NCI-H2196 (cell line): ENCODE measurements around the gene SCYGR4.
"Not testable (repeated sequence)": the region's sequence is repeated elsewhere in the genome, so short reads cannot be mapped to it uniquely, and the experiment has no call there.

Experiments used
- DNase-seq: peaks from one replicate; lab custom pipeline; 2025; ENCODE audit not compliant: unreplicated experiment; lab: John Stamatoyannopoulos, UW

Gene SCYGR4

DNA sequence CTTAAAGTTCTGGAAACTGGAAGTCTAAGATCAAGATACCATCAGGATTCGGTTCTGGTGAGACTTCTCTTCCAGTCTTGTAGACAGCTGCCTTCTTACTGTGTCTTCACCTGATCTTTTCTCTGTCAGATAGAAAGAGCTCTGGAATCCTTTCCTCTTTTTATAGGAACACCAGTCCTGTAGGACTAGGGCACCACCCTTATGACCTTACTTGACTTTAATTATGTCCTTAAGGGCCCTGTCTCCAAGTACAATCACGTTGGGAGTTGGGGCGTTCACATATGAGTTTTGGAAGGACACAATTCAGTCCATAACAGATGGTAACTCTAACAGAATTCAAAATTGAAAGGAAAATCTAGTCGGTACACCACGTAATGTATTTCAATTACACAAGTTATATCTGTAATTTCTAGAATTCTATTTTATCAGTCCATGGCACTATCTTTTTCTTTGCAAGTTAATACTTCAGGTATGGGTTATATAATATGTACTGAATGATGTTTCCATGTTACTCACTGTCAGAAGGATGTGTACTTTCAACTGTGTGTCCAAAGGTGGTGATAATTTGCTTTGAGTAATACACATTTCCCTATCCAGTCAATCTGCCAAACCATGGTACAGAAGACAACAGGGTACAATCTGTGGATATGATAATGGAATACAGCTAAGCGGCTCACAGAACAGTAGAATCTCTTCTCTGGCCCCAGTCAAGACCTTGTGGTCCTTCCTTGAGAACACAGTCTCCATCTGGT lies 48.1 kb downstream of the SCYGR4 start:
- no peak for DNase-seq

DNA sequence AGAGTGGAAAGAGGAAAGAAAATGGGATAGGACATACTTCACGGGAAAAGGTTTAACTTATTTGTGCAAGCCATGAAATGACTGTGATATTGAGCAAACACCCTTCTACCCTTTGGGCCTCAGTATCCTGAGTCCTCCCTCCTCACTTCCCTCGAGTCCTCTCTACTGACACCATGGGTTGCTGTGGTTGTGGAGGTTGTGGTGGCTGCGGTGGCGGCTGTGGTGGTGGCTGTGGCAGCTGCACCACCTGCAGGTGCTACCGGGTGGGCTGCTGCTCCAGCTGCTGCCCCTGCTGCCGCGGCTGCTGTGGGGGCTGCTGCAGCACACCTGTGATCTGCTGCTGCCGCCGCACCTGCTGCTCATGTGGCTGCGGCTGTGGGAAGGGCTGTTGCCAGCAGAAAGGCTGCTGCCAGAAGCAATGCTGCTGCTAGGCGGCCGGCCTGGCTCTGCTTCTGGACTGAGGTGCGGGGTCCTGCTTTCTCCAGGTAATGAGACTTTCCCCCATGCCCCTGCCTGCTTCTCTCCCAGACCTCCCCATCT lies 49.4 kb downstream of the SCYGR4 start, which contains the start of gene SCYGR5:
TSS of gene SCYGR5 (plus strand) at position 174 of the 540 bp plus-strand sequence. CDS start at position 174, 0 bp downstream.
- DNase-seq: not testable (repeated sequence)
